T-helper 1 cell treated with Interleukin-12 subunit alpha and Interleukin-12 subunit beta and Interleukin-4 antibody, amounts not matched to agents 30 μg/mL and 1 μg/mL, for 36 hours (primary cell): ENCODE data around the gene HPS1.

ENCODE experiments used
- H3K27ac Mint-ChIP-seq: one replicate; pipeline ENCODE4 v1.8.0; 2021; ENCODE audit warnings: mild to moderate bottlenecking, mixed read lengths
- H3K27me3 Mint-ChIP-seq: one replicate; pipeline ENCODE4 v1.8.0; 2021; ENCODE audit warnings: low read depth, mixed read lengths
- H3K36me3 Mint-ChIP-seq: one replicate; pipeline ENCODE4 v1.8.0; 2021; ENCODE audit warnings: low read depth, mixed read lengths
- H3K4me1 Mint-ChIP-seq: one replicate; pipeline ENCODE4 v1.8.0; 2021; ENCODE audit warnings: low read depth, mixed read lengths
- H3K4me3 Mint-ChIP-seq: one replicate; pipeline ENCODE4 v1.8.0; 2021; ENCODE audit warnings: mild to moderate bottlenecking, moderate library complexity, mixed read lengths
- H3K9me3 Mint-ChIP-seq: one replicate; pipeline ENCODE4 v1.8.0; 2021; ENCODE audit warnings: mixed read lengths

Gene HPS1

GRCh38 chr10:98368644-98369043 is 78.1 kb downstream of the HPS1 start:
- H3K36me3 Mint-ChIP-seq: no peaks in the 10 kb centered on the region
- H3K4me1 Mint-ChIP-seq: no peaks in the 10 kb centered on the region
- H3K9me3 Mint-ChIP-seq: no peaks in the 10 kb centered on the region
- no peak overlapping the region for H3K4me3 Mint-ChIP-seq
- no peak overlapping the region for H3K27ac Mint-ChIP-seq
- peaks cover 13% of the 10 kb centered on the region for H3K27me3 Mint-ChIP-seq

DNA sequence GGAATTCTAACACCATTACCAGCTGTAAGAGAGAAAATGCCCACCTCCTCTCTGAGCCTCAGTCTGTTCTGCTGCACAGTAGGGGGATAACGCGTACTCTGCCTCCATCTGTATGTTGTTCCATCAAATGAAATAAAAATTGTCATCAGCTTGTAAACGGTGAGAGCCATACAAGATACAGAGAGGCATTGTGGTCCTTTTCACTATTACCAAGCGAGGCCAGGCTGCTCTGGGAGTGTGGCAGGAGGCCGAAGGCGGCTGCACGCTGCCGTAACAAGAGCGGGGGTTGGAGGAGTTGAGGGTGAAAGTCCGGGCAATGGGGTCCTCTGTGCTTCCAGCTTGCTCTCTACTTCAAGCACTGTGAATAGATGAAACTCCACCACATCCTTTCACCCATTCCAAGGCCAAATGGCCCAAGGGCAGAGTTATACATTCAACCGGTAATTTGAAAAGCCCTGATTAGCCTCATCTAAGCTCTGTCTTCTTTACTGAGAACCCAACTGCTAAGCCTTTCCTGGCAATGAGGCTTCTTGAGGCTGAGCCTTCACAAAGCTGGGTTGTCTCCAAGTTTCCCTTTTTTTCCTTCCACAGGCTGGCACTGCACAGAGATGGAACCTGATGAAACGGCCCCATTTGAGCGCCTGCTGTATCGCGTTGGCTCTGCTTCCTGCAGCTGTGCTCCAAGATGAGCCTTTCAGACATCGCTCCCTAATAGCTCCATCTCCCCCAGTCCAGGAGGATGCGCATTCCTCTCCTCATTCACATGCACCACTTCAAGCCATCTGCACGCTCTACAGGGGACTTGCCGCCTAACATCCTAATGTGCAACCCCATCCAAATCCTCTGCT is 78.9 kb downstream of the HPS1 start:
- H3K4me3 Mint-ChIP-seq: no peak overlapping the region
- H3K27ac Mint-ChIP-seq: no peak overlapping the region
- peaks cover 13% of the 10 kb centered on the region for H3K27me3 Mint-ChIP-seq
- H3K9me3 Mint-ChIP-seq: no peaks in the 10 kb centered on the region
- H3K4me1 Mint-ChIP-seq: no peaks in the 10 kb centered on the region
- no peaks in the 10 kb centered on the region for H3K36me3 Mint-ChIP-seq
